ENCODE results near the gene SCNN1A.
A peak's percentile ranks its signal among the peaks of the same experiment; 100 is the strongest.

The SCNN1A gene

GRCh38 chr12:6323995-6324711, 51.2 kb downstream of the SCNN1A start:
- Histone ChIP-seq H3K4me3 (ENCODE audit: low read length in 2 of 2) (peak overlapping the region in 1 of 2 donors; percentile 62), H3K9me3 (ENCODE audit: control insufficient read depth in 2 of 2, low read length in 2 of 2) (no peaks in the 10 kb centered on the region), H3K9ac (ENCODE audit: low read length in 2 of 2) (peak overlapping the region; percentile 2 to 58), H3K27me3 (ENCODE audit: control insufficient read depth in 1 of 2, insufficient read depth in 2 of 2, low read length in 2 of 2) (no peaks in the 10 kb centered on the region), H3K27ac (ENCODE audit: low read length) (peak overlapping the region; percentile 83), H3K4me1 (ENCODE audit: control insufficient read depth, insufficient read depth, low read length) (peaks cover 50% of the 10 kb centered on the region), H3K36me3 (ENCODE audit: control insufficient read depth in 2 of 2, insufficient read depth in 2 of 2, low read length in 2 of 2) (peaks cover 8 to 10% of the 10 kb centered on the region in 2 donors)

GRCh38 chr12:6323340-6323994, 51.9 kb downstream of the SCNN1A start:
- Histone ChIP-seq H3K27ac (ENCODE audit: low read length) (peak overlapping the region; percentile 83), H3K4me1 (ENCODE audit: control insufficient read depth, insufficient read depth, low read length) (peaks cover 44% of the 10 kb centered on the region), H3K9me3 (ENCODE audit: control insufficient read depth in 2 of 2, low read length in 2 of 2) (no peaks in the 10 kb centered on the region), H3K36me3 (ENCODE audit: control insufficient read depth in 2 of 2, insufficient read depth in 2 of 2, low read length in 2 of 2) (peaks cover under 1 to 3% of the 10 kb centered on the region in 2 donors), H3K9ac (ENCODE audit: low read length in 2 of 2) (peak overlapping the region; percentile 2 to 58), H3K27me3 (ENCODE audit: control insufficient read depth in 1 of 2, insufficient read depth in 2 of 2, low read length in 2 of 2) (no peaks in the 10 kb centered on the region), H3K4me3 (ENCODE audit: low read length in 2 of 2) (peak overlapping the region in 1 of 2 donors; percentile 62)

GRCh38 chr12:6322969-6323339, 52.4 kb downstream of the SCNN1A start:
- Histone ChIP-seq H3K27me3 (ENCODE audit: control insufficient read depth in 1 of 2, insufficient read depth in 2 of 2, low read length in 2 of 2) (no peaks in the 10 kb centered on the region), H3K9me3 (ENCODE audit: control insufficient read depth in 2 of 2, low read length in 2 of 2) (no peaks in the 10 kb centered on the region), H3K27ac (ENCODE audit: low read length) (peak overlapping the region; percentile 83), H3K4me3 (ENCODE audit: low read length in 2 of 2) (no peak overlapping the region), H3K9ac (ENCODE audit: low read length in 2 of 2) (peak overlapping the region in 1 of 2 donors; percentile 2), H3K36me3 (ENCODE audit: control insufficient read depth in 2 of 2, insufficient read depth in 2 of 2, low read length in 2 of 2) (no peaks in the 10 kb centered on the region), H3K4me1 (ENCODE audit: control insufficient read depth, insufficient read depth, low read length) (peaks cover 40% of the 10 kb centered on the region)

GRCh38 chr12:6322352-6322751, 53.0 kb downstream of the SCNN1A start:
- Histone ChIP-seq H3K27ac (ENCODE audit: low read length) (no peak overlapping the region), H3K27me3 (ENCODE audit: control insufficient read depth in 1 of 2, insufficient read depth in 2 of 2, low read length in 2 of 2) (no peaks in the 10 kb centered on the region), H3K36me3 (ENCODE audit: control insufficient read depth in 2 of 2, insufficient read depth in 2 of 2, low read length in 2 of 2) (no peaks in the 10 kb centered on the region), H3K9ac (ENCODE audit: low read length in 2 of 2) (no peak overlapping the region), H3K4me1 (ENCODE audit: control insufficient read depth, insufficient read depth, low read length) (peaks cover 34% of the 10 kb centered on the region), H3K4me3 (ENCODE audit: low read length in 2 of 2) (no peak overlapping the region), H3K9me3 (ENCODE audit: control insufficient read depth in 2 of 2, low read length in 2 of 2) (no peaks in the 10 kb centered on the region)

- Histone ChIP-seq H3K4me3 (ENCODE audit: low read length in 2 of 2) (no peak overlapping the region), H3K36me3 (ENCODE audit: control insufficient read depth in 2 of 2, insufficient read depth in 2 of 2, low read length in 2 of 2) (no peaks in the 10 kb centered on the region), H3K9ac (ENCODE audit: low read length in 2 of 2) (no peak overlapping the region), H3K9me3 (ENCODE audit: control insufficient read depth in 2 of 2, low read length in 2 of 2) (no peaks in the 10 kb centered on the region), H3K27ac (ENCODE audit: low read length) (no peak overlapping the region), H3K4me1 (ENCODE audit: control insufficient read depth, insufficient read depth, low read length) (peaks cover 30% of the 10 kb centered on the region), H3K27me3 (ENCODE audit: control insufficient read depth in 1 of 2, insufficient read depth in 2 of 2, low read length in 2 of 2) (no peaks in the 10 kb centered on the region)
These were observed 53.5 kb downstream of the SCNN1A start for GRCh38 chr12:6321905-6322304.

- Histone ChIP-seq H3K27ac (ENCODE audit: low read length) (no peak overlapping the region), H3K9ac (ENCODE audit: low read length in 2 of 2) (no peak overlapping the region), H3K36me3 (ENCODE audit: control insufficient read depth in 2 of 2, insufficient read depth in 2 of 2, low read length in 2 of 2) (no peaks in the 10 kb centered on the region), H3K4me1 (ENCODE audit: control insufficient read depth, insufficient read depth, low read length) (peaks cover 16% of the 10 kb centered on the region), H3K4me3 (ENCODE audit: low read length in 2 of 2) (no peak overlapping the region), H3K9me3 (ENCODE audit: control insufficient read depth in 2 of 2, low read length in 2 of 2) (no peaks in the 10 kb centered on the region), H3K27me3 (ENCODE audit: control insufficient read depth in 1 of 2, insufficient read depth in 2 of 2, low read length in 2 of 2) (no peaks in the 10 kb centered on the region)
These were observed 55.9 kb downstream of the SCNN1A start for GRCh38 chr12:6319446-6319845.

GRCh38 chr12:6318440-6318879, 56.9 kb downstream of the SCNN1A start:
- no peaks in the 10 kb centered on the region for H3K36me3 ChIP-seq (ENCODE audit: control insufficient read depth in 2 of 2, insufficient read depth in 2 of 2, low read length in 2 of 2)

DNA sequence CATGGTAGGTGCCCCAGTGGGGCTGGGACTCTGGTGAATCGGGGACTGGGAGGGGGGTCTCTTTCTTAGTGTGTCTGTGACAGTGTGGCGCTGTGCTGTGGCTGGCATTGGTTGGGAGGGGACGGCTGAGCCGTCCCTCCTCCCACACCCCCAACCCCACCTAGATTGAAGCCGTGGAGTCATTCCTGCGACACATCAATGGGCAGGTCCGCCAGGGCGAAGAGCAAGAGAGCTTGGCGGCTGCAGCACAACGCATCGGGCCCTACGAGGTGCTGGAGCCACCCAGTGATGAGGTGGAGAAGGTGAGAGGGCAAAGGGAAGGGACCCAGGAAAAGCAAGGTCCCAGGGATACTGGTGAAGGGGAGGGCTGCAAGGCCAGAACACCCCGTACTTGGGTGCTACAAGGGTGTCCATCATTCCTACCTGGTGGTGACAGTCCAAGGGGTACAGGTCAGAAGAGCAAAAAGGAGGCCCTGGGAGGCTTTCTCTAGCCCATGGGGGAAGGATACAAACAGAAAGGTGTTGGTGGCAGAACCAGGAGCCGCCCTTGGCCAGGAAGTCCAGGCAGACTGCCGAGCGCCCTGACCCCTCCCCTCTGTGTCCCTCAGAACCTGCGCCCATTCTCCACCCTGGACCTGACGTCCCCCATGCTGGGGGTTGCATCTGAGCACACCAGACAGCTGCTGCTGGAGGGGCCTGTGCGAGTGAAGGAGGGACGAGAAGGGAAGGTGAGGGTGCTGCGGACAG, 57.5 kb downstream of the SCNN1A start:
- H3K9ac ChIP-seq (ENCODE audit: low read length in 2 of 2): no peak overlapping the region
- no peaks in the 10 kb centered on the region for H3K9me3 ChIP-seq (ENCODE audit: control insufficient read depth in 2 of 2, low read length in 2 of 2)
- no peak overlapping the region for H3K27ac ChIP-seq (ENCODE audit: low read length)
- H3K4me1 ChIP-seq (ENCODE audit: control insufficient read depth, insufficient read depth, low read length): peaks cover 4% of the 10 kb centered on the region
- no peak overlapping the region for H3K4me3 ChIP-seq (ENCODE audit: low read length in 2 of 2)
- H3K36me3 ChIP-seq (ENCODE audit: control insufficient read depth in 2 of 2, insufficient read depth in 2 of 2, low read length in 2 of 2): no peaks in the 10 kb centered on the region
- no peaks in the 10 kb centered on the region for H3K27me3 ChIP-seq (ENCODE audit: control insufficient read depth in 1 of 2, insufficient read depth in 2 of 2, low read length in 2 of 2)

More at GRCh38 chr12:6318440-6318879, 56.9 kb downstream of the SCNN1A start:
- H3K27me3 ChIP-seq (ENCODE audit: control insufficient read depth in 1 of 2, insufficient read depth in 2 of 2, low read length in 2 of 2): no peaks in the 10 kb centered on the region
- no peak overlapping the region for H3K9ac ChIP-seq (ENCODE audit: low read length in 2 of 2)
- no peaks in the 10 kb centered on the region for H3K9me3 ChIP-seq (ENCODE audit: control insufficient read depth in 2 of 2, low read length in 2 of 2)
- no peak overlapping the region for H3K27ac ChIP-seq (ENCODE audit: low read length)
- peaks cover 10% of the 10 kb centered on the region for H3K4me1 ChIP-seq (ENCODE audit: control insufficient read depth, insufficient read depth, low read length)
- H3K4me3 ChIP-seq (ENCODE audit: low read length in 2 of 2): no peak overlapping the region

DNA sequence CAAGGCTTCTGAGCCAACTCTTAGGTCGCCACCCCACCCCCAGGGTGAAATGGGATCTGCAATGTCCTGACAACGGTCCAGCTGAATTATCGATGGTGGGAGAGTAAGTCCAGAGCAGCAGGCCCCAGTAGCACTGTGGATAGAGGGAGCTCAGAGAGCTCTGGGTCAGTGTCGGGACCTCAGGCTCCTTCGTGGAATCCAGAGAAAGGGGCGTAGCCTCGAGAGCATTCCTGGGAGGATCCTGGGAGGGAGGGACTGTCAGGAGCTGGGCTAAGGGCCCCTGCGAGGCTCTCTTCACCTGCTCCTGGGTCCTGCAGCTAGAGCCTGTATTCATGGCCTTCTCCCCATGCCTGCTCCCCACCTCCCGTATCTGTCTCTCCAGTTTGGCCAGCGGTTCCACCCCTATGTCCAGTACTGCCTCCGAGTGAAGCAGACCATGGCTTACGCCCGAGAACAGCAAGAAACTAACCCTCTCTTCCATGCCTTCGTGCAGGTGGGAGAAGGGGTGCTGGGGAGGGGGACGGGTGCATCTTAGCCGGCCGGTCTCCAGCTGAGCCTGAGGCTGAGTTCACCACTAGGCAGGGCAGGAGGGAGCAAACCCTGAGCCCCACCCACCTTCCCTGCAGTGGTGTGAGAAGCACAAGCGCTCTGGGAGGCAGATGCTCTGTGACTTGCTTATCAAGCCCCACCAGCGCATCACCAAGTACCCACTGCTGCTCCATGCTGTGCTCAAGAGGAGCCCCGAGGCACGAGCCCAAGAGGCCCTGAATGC, 58.3 kb downstream of the SCNN1A start:
- Histone ChIP-seq H3K27ac (ENCODE audit: low read length) (no peak overlapping the region), H3K27me3 (ENCODE audit: control insufficient read depth in 1 of 2, insufficient read depth in 2 of 2, low read length in 2 of 2) (no peaks in the 10 kb centered on the region), H3K9ac (ENCODE audit: low read length in 2 of 2) (no peak overlapping the region), H3K9me3 (ENCODE audit: control insufficient read depth in 2 of 2, low read length in 2 of 2) (no peaks in the 10 kb centered on the region), H3K36me3 (ENCODE audit: control insufficient read depth in 2 of 2, insufficient read depth in 2 of 2, low read length in 2 of 2) (no peaks in the 10 kb centered on the region), H3K4me1 (ENCODE audit: control insufficient read depth, insufficient read depth, low read length) (no peaks in the 10 kb centered on the region), H3K4me3 (ENCODE audit: low read length in 2 of 2) (no peak overlapping the region)

Data from stomach smooth muscle (tissue), 2 donors.